NCI-H526 (cell line): Measurements from ENCODE around the gene APBB1.
A peak's percentile ranks its signal among the peaks of the same experiment; 100 is the strongest.

Source experiments
- DNase-seq, 2 experiments: peaks; one replicate each; lab custom pipeline; 2025; lab: John Stamatoyannopoulos, UW

The APBB1 gene

DNA sequence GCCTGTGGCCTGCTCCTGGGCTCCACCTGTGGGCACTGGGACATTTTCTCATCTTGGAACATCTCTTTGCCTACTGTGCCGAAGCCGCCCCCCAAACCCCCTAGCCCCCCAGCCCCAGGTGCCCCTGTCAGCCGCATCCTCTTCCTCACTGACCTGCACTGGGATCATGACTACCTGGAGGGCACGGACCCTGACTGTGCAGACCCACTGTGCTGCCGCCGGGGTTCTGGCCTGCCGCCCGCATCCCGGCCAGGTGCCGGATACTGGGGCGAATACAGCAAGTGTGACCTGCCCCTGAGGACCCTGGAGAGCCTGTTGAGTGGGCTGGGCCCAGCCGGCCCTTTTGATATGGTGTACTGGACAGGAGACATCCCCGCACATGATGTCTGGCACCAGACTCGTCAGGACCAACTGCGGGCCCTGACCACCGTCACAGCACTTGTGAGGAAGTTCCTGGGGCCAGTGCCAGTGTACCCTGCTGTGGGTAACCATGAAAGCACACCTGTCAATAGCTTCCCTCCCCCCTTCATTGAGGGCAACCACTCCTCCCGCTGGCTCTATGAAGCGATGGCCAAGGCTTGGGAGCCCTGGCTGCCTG lies 27.3 kb downstream of the APBB1 start:
- no peak for DNase-seq

DNA sequence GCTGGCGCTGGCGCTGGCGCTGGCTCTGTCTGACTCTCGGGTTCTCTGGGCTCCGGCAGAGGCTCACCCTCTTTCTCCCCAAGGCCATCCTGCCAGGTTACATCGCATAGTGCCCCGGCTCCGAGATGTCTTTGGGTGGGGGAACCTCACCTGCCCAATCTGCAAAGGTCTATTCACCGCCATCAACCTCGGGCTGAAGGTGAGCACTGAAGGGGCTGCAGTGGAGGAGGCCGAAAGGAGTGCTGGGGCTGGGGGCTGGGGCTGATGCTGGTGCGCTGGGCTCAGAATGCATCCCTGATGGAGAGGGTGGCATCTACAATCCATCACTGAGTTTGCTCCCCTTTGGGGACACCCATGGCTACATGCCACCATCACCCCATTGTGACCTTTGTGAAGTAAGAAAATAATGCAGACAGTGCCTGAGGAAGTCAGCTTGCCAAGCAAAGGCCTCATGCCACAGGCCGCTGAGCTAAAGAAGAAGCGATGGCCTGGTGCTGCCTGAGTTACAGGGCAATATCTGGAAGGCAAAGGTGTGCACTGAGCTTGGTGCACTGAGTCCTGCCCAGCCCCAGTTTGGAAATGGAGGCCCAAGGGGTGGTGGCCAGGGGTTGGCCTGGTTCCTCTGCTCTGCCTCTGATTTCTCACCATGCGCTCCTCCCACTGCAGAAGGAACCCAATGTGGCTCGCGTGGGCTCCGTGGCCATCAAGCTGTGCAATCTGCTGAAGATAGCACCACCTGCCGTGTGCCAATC lies 28.0 kb downstream of the APBB1 start:
- DNase-seq, result no peak

- DNase-seq, result peak; percentile 87 to 96
Observed at GRCh38 chr11:6389905-6390717, 28.8 kb downstream of the APBB1 start, which contains the start of gene SMPD1. Gene SMPD1, plus strand, starts transcription at chr11:6390474. Its CDS starts 125 bp downstream, at chr11:6390599.

DNA sequence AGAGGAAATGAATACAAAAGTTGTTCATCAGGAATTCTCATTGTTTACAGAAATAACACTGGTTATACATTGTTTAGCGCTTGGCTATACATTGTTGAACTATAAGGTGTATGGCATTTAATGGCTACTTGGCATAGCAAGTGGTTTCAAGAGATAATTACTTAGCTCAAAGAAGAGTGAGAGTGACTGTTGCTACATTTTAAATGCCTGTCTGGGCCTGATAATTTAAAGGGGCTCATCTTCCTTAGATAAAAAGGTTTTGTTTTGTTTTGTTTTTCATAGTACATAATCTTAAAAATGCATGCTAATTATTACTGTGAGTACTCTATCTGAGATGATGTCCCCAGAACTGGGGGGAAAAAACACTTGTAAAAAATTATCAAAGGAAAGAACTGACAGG lies 30.1 kb downstream of the APBB1 start:
- DNase-seq, result no peak

DNA sequence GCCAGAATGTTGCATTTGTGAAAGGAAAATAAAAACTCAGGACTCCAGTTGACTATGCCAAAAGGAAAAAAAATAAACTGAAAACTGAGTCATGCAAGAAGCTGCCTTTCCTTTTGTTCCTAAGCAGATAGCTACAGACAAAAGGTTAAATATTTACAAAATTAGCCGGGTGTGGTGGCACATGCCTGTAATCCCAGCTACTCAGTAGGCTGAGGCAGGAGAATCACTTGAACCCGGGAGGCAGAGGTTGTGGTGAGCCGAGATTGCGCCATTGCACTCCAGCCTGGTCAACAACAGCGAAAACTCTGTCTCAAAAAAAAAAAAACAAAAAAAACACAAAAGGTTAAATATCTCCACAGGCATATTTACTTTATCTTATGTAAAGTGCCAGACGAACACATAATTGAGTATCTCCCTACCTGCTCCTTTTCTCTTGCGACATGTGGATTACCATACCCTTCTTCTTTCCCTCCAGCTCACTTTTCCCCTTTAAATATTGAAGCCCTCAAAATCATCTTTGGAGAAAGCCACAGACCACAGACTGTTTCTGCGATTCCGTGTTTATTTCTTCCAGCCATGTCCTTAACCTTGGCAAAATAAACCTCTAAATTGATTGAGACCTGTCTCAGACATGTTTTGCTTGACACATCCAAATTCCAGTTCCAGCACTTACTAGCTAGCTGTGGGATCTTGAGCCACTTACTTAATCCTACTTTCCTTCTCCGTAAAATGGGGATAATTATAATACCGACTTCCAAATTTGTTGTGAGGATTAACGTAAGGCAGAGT lies 30.9 kb downstream of the APBB1 start:
- no peak for DNase-seq

DNA sequence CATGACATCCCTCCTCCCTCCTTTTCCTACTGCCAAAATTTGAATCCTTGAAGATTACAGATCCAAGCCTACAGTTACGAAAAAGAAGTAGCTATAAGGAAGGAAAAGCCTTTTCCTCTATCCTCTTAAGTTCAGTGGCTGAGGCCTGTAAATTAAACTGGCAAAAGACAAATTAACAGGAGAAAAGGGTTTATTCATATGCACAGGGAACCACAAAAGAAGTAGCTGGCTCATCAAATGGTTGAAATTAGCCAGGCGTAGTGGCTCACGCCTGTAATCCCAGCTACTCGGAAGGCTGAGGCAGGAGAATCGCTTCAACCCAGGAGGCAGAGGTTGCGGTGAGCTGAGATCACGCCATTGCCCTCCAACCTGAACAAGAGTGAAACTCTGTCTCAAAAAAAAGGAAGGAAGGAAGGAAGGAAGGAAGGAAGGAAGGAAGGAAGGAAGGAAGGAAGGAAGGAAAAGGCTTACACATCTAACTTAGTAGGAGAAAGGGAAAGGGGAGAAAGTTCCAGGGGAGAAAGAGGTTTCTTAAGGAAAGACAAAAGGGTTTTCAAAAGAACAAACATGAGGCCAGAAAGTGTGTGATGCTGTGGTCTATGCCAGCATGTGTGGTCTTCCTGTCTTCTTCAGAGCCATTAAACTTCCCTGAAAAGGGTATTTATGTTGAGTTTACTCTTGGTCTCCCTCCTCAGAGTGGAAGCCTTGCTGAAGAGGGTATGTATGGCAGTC lies 33.7 kb downstream of the APBB1 start:
- no peak for DNase-seq

GRCh38 chr11:6378640-6378989 lies 40.3 kb downstream of the APBB1 start:
- DNase-seq, result no peak

DNA sequence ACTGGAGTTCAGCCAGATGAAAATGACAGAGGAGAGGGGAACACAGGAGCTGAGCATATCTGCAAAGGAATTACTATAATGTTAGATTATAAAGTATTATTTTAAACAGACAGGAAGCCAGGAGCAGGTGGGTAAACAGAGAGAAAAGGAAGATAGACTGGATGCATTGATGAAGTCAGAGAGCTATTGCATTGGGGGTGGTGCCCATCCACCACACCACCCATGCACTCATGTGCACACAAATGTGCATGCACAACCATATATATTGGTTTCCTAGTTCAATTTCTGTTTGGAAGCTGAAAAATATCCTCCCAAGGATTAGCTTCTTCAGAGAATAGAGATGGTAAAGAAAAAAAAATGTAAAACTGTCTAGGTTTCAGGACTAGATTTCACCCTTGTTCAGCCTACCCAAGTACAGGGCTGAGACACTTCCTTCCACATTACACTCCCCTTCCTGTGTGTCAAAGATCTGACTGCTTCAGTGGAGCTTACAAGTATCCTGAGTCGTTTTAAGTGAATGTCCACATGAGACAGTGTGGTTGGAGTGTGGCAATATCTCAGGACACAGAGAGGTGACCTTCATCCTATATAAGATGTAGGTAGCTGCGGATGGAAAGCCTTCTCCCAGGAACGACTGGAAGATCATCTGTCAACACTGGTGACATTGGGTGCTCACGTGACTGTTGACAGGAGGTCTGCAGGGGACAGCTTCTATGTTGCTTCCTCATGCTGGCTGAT lies 40.8 kb downstream of the APBB1 start:
- DNase-seq, result no peak

DNA sequence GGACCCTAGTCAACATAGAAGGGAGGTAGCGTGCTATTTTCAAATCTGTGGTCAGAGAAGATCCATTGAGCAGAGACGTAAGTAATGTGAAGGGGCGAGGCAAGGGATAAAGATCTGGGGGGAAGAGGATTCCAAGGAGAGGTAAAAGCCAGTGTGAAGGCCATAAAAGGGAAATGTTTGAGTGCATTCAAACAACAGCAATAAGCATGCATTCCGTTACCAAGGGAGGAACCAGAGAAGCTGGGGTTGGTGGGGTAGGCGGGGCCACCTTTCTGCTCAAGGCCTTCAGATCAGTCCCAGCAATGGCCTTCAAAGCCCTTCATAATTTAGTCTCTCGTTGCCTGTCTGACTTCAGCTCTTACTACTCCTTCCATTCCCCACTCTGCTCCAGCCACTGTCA lies 47.1 kb downstream of the APBB1 start:
- no peak for DNase-seq

- DNase-seq, result peak; percentile 23 to 79
Observed at GRCh38 chr11:6365659-6366058, 53.2 kb downstream of the APBB1 start.

DNA sequence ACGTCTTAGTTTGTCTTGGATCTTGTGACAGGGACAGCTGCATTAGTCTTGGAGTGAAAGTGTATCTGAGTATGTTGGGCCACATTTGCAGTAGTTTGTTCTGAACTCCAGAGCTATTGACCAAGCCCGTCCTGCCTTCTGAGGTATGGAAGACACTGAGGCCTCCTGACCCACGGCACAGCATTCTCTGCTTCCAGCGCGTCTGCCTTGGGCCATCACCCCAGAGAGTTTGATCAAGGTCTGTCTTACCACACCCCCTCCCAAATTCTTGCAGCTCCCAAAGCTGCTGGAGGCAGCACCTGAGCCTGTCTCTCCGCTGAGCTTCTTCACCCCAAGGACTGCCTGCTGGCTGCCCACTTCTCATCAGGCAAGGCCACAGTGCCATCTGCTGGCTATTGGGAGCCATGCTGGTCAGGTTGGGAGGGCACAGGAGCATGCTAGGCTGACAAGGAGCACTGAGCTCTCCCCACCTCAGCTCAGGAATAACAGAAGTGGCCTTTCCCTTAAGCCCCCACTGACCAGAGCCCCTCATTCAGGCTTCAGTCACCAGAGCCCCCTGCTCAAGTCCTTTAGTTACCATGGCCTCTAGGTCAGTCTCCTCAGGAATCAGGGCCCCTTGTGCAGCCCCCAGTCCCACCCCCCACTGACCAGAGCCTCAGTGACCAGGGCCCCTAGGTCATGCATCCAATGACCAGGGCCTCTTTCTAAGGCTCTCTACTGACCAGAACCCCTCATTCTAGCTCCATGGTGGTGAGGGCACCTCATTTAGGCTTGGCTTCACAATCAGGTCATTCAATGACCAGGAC lies 55.8 kb downstream of the APBB1 start:
- peak; percentile 43 to 85 for DNase-seq

- DNase-seq, result no peak
Observed at GRCh38 chr11:6362185-6362872, 56.6 kb downstream of the APBB1 start.

DNA sequence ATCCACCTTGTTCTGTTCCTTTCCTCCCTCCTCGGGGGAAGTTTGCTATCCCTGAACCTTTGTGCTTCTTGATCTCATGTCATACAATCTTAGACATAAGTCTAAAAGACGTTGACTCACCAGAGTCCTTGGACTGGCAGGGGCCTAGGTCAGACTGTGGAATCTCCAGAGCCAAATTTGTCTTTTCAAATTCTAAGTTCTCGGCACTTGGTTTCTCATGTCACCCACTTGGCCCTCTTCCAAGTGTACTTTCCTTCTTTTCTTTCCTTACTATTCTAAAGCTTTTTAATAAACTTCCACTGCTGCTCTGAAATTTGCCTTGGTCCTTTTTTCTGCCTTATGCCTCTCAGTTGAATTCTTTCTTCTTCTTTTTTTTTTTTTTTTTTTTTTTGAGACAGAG lies 58.7 kb downstream of the APBB1 start:
- no peak for DNase-seq

DNA sequence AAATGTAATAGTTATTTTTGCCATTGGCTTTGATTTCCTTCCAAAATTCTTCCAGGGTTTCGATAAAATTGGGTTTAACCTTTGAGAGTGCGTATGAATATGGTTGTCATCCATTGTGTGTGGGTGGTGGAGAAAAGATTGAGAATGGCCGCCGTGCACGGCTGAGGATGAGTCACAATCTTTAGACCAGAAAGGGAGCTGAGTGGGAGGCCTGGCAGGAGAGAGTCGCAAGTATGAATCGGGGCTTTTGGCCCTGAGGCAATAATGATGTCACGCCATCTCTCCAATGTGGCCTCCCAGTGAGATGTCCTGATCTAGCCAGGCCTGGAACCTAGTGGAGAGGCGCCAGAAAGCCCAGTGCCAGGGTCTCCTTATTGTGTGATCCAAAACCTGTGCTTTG lies 61.7 kb downstream of the APBB1 start:
- DNase-seq, result no peak

- DNase-seq, result no peak
Observed at GRCh38 chr11:6356503-6357055, 62.3 kb downstream of the APBB1 start.

DNA sequence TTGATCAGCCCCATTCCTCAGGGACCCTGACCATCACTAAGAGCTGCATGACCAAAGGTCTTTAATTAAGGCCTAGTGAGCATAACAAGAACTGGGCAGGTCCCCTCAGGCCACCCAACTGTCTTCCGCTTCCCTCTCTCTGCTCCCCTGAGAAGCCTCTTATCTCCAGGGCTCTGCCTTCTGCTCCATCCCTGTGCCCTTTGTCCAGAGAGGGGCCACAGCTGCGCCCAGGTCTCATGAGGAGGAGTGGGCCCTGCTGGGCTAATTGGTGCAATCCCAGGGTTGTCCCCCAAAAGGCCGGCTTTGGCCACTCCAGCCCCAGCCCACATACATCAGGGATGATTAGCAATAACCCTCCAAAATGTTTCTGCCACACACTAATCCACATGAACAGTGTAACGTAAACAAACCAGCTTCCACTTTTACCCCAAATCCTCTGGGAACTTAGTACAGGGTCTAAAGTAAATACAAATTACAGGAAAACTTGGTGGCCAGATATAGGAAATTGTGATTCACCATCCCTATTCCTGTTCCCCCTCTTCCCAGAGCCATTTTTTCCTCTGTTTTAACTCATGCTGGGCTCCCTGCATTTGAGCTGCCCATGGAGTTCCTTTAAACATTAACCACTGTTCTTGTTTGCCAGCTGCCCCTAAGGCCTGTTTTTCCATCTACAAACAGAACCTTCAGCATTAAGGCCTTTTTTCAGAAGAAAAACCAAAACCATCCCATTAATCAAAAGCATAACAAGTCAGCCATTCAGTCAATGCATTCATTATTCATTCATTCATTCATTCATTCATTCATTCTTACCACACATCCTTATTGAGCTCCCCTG lies 64.0 kb downstream of the APBB1 start:
- DNase-seq, result no peak

DNA sequence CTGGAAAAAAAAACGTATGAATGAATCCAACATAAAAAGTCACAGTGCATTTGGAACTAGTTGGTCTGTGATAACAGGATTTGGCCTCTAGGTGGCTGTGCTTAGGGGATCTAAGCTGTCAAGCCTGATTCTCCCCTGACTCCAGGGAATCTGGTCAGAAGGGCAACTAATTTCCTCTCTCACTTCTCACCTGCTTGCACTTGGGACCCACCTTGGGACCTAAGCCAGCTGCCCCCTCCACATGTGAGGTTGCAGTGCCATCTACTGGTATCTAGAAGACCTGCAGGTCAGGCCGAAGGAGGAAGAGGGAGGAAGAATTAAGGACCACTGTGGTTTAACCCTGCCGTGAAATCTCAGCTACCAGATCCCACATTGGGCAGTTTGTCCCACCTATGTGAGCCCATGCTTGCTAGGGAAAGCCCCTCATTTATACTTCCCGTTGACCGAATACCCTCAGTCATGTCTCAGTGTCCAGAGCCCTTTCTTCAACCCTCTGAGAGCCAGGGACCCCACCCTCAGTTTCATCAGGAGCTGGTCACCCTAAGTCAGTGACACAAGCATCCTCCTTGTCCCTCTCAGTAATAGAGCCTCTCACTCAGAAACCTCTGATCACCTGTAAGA lies 65.4 kb downstream of the APBB1 start:
- DNase-seq, result peak; percentile 85 to 88
